Posterior cingulate gyrus (tissue), 11 donors: ENCODE data around the gene ARL15.

Source experiments
- DNase-seq, 10 donors: peaks; one replicate each; pipeline versions ENCODE4 v3.0.0 to v3.0.0-alpha.2; 2020 to 2021; ENCODE audit warnings: mixed read lengths in 3 of 10
- intact Hi-C: fragments of 100-400 bp; cut with DNase I; formaldehyde crosslinking; loops from one replicate; pipeline ENCODE4 v1.15.1; 2023

The ARL15 gene

DNA sequence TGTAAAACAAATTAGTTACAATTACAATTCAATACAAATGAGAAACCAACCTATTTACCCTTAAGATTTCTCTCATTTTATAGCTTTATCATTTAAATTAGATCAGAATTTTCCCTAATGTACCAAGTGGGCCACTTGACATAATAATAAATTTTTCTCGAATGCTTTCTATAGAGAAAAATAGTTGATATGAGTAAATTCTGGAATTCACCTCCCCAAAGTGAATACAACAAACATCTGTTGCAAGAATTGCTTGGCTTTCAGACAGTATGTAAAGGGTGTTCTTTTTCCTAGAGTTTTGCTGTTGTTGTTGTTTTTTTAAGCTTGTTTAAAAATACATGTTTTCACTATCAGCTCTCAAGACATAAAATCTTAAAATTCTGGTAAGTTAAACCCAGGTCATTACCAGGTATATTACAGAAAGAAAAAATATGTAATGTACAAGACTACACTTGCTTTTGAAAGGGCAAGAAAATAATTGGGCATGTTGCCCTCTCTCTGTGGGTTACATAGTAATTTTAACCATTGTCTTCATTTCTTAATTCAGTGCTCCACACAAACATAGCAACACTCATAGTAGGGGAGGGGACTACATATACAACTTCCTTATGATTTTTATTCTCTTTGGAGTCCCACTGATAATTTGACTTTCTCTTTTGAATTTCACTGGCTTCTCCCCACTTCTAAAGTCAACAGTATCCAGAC is 200.6 kb downstream of the ARL15 start:
- intact Hi-C loops = no loop called here
- DNase-seq = no peak

- no peak for DNase-seq
- intact Hi-C loops = no loop called here
Observed at GRCh38 chr5:54108136-54108535, 202.2 kb downstream of the ARL15 start.

DNA sequence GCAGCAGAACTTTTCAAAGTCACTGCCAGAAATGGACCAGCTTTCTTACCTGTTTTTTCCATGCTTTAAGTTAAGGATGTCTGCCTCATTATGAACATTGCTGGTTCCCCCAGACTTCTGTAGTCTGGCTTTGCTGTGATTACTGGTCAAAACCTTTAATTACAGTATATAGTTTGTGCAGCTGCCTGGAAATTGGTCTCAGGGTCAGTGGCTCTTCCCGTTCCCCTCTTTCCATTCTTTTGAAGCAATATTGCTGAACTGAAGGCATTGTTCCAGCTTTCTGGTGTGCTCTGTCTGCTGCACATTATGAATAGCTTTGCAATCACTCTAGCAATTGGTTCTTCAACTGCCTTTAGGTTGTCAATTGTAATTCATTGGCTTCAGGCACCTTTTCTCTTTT is 206.5 kb downstream of the ARL15 start:
- intact Hi-C loops = no loop called here
- DNase-seq = peak in 1 of 10 donors; percentile 8

- intact Hi-C loops = no loop called here
- no peak for DNase-seq
Observed at GRCh38 chr5:54098267-54098666, 212.1 kb downstream of the ARL15 start.

DNA sequence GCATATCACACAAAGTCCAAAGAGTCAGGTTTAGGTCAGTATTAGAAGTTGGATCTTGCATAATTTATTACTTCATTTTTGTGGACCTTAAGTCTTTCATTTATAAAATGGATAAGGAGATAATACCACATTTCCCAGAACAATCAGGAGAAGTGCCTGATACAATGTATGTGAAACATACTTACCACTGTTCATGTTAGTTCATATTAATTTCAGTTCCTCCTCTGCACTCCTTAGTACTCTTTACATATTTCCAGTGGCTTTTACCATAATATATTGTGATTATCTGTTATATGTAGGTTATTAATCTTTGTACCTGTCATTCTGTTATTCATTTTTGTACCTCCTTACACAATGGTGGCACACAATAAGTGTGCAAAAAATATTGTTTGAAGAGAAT is 214.4 kb downstream of the ARL15 start:
- intact Hi-C loops = no loop called here
- no peak for DNase-seq

- intact Hi-C loops = no loop called here
- no peak for DNase-seq
Observed at GRCh38 chr5:54094706-54095105, 215.7 kb downstream of the ARL15 start.

DNA sequence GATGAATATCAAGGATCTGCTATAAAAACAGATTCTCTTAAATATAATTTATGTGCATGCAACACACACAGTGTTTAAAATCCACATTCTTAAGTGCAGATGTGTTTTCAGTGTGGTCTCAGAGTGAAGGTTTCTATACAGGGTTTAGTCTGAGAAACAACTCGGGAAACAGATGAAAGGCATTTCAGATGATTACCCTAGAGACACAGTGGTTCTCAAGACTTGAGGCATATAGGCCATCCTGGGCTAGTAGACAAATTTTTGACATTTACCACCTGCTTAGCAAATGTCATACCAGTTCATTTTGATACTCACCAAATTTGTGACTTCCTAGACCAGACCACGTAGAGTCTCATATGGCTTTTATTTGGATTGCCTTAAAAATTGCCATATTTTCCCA is 216.5 kb downstream of the ARL15 start:
- intact Hi-C loops = no loop called here

DNA sequence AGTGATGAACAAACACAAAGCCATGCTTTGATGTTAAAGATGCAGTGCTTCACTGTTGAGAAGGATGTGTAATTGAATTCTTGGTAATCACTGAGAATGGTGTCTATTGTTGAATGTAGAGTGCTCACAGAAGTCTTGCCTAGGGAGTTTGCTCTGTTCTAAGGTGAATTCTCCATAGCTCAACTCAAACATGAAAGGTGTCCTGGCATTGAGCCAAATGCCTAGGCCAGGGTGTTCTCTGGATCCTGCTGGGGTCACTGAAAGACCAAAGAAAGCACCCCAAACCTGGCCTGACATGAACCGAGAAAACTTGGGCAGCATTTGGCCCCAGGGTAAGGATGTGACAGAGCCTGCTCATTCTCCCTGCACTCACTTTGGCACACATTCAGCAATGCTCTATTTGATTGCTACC is 217.3 kb downstream of the ARL15 start:
- peak in 1 of 10 donors; percentile 26 for DNase-seq
- intact Hi-C loops = no loop called here

More for the DNA sequence above, 216.5 kb downstream of the ARL15 start:
- no peak for DNase-seq

DNA sequence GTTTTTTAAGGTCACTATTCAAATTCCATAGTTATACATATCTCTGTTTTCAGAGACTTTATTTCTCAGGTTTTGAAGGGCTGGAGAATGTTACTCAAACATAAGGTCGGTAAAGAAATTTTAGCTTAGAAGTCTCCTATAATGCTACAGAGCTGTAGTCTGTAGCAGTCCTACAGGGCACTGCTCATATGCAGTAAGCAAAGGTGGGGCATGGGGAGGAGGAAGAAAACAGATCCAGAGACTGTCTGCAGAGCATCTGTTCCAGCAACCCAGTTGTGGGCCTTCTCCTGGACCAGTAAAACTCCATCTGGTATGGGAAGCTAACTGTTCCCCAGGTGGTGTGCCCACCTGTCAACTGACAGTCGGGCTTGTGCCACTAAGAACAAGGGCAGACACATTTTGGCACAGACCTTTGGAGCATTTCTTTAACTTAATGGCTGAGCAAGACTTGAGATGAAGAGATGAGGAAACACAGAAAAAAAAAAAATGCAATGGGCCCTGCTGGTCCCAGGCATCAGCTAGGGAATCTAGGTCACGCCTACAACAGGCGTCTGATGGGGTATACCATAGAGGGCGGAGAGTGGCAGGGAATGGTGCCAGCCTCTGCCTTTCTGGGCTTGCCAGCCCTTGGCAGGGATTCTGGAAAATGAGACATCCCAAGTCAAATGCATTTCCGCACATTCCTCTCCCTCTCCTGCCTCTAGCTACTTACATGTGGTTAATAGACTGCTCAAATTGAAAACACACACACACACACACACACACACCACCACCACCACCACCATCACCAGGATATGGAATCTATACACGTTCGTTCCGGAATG is 218.9 kb downstream of the ARL15 start:
- DNase-seq = peak in 8 of 10 donors; percentile 24 to 93 (median 63)
- intact Hi-C loops = no loop called here

- intact Hi-C loops = no loop called here
- no peak for DNase-seq
Observed at GRCh38 chr5:54090495-54091120, 219.8 kb downstream of the ARL15 start.

GRCh38 chr5:54088081-54088480 is 222.3 kb downstream of the ARL15 start:
- intact Hi-C loops = no loop called here
- DNase-seq = no peak

- DNase-seq = no peak
- intact Hi-C loops = no loop called here
Observed at GRCh38 chr5:54087436-54087835, 222.9 kb downstream of the ARL15 start.

DNA sequence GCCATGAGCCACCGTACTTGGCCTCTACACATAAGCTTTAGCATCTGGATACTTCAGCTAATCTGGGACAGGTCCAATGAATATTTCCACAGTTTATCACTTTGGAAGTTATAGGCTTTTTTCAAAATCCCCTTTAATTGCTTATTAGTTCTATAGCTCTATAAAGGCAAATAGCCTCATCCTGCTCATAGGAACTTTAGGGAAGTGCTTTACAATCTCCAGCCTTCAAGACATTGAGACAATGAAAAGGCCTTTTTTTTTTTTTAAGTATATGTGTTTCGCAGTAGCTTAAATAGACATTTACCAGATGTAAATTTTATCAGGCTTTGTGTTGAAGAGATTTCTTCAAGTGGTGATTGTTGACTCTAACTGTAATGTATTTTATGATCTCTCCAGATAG is 224.2 kb downstream of the ARL15 start:
- intact Hi-C loops = no loop called here

GRCh38 chr5:54084696-54085095 is 225.7 kb downstream of the ARL15 start:
- DNase-seq = no peak
- intact Hi-C loops = no loop called here

More for the DNA sequence above, 224.2 kb downstream of the ARL15 start:
- DNase-seq = no peak

DNA sequence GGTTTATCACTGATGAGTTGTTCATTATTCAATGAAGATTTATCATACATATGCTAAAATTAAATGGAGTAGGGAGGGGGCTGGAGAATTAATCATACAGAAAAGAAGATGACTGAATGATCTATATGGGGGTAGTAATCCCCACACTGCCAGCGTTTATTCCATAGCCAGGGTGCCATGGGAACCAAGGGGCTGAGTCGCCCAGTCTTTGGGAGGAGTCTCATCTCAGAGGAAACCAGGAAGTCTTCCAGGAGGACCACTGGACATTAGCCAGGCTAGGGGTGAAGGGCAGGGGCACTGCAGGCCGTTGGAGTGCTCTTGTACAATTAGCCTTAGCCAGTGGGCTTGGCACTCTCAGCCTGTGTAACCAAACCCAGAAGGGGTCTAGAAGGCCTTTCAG is 226.5 kb downstream of the ARL15 start:
- intact Hi-C loops = no loop called here
- no peak for DNase-seq

DNA sequence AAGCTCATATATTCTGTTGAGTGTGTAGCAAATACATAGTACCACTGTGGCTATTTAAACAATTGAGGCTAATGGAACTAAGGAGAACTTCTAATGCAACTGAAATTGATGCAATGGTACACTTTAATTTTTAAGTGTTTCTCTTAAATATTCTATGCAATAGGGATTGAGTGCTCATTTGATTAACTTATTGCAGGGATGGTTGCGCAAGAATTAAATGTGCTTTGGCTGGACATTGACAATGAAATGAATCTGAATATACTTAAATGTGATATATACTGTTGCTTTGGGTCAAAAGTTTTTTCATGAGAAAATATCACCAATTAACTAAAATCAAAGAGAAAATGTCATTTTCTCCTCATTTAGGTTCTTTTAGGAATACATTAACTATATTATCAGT is 227.1 kb downstream of the ARL15 start:
- intact Hi-C loops = no loop called here

GRCh38 chr5:54081415-54081814 is 229.0 kb downstream of the ARL15 start:
- no peak for DNase-seq
- intact Hi-C loops = no loop called here

More for the DNA sequence above, 227.1 kb downstream of the ARL15 start:
- no peak for DNase-seq

DNA sequence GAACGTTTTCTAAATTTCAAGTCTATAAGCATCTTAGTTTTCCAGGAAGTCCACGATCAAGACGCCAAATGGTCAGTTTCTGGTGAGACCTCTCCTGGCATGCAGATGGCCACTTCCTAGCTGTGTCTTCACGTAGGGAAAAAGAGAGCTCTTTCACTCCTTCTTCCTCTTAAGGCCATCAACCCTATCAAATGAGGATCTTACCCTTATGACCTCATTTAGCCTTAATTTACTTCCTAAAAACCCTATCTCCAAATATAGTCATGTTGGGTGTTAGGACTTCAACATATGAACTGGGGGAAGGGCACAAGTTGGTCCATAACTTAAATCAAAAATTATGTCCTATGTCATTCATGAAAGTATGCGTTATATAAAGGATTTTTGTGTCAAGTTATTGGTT is 229.5 kb downstream of the ARL15 start:
- intact Hi-C loops = no loop called here
- no peak for DNase-seq

- DNase-seq = no peak
- intact Hi-C loops = no loop called here
Observed at GRCh38 chr5:54073735-54074134, 236.6 kb downstream of the ARL15 start.

GRCh38 chr5:54073131-54073530 is 237.2 kb downstream of the ARL15 start:
- DNase-seq = no peak
- intact Hi-C loops = no loop called here

DNA sequence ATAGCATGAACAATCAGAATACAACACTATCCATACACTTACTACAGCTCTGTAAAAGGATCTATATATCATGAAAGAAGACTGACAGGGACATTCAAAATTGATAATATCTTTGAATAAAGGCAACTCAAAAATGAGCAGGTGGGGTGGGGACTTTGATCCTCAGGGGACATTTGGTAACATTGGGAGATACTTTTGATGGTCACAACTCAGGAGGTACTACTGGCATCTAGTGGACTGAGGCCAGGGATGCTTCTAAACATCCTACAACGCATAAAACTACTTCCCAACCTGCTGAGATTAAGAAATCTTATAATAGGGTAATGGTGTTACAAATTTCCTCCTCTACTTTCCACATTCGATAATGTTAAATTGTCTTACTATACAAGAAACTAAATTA is 243.9 kb downstream of the ARL15 start:
- DNase-seq = no peak
- intact Hi-C loops = no loop called here

DNA sequence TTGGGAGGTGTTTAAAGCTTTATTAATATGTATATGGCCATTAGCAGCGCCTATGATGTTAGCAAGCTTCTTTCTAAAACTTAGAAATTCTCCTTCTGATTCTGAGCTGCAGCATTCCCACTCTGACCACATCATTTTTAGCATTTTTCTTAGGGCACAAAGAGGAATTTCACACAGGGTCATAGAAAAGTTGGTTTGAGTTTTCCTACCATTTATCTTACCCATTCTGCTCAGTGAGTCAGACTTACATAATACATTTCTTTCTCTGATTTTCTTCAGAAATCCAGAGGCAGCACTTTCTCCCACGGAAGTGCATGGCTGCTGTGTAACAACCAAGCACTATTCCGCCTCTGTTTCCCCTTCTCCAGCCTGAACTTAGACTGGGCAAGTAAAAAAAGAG is 246.6 kb downstream of the ARL15 start:
- no peak for DNase-seq
- intact Hi-C loops = no loop called here
